HG03520 (cell line): ENCODE measurements around the gene MEGF6.

Experiments
- ATAC-seq: cut with Tn5 transposase; IDR thresholded peaks from one replicate; pipeline ENCODE4 v1.9.1; 2021; ENCODE audit warnings: mild to moderate bottlenecking, moderate library complexity; ENCODE audit not compliant: unreplicated experiment

Gene MEGF6

GRCh38 chr1:3453203-3453761 lies 158.0 kb downstream of the MEGF6 start:
- ATAC-seq, result no peak

DNA sequence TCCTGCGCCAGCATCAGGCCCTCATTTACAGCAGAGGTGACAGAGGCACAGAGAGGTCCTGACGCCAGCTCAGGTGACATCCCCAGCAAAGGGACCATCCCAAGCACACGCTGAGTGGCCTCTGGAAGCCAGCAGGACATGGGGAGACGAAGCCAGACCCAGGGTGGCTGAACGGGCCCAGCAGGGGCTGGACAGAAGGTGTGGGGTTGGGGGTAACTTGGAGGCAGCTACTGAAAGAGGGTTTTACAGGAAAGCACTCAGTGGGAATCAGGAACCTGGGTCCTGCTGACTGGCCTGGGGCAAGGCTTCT lies 158.5 kb downstream of the MEGF6 start:
- ATAC-seq, result no peak

DNA sequence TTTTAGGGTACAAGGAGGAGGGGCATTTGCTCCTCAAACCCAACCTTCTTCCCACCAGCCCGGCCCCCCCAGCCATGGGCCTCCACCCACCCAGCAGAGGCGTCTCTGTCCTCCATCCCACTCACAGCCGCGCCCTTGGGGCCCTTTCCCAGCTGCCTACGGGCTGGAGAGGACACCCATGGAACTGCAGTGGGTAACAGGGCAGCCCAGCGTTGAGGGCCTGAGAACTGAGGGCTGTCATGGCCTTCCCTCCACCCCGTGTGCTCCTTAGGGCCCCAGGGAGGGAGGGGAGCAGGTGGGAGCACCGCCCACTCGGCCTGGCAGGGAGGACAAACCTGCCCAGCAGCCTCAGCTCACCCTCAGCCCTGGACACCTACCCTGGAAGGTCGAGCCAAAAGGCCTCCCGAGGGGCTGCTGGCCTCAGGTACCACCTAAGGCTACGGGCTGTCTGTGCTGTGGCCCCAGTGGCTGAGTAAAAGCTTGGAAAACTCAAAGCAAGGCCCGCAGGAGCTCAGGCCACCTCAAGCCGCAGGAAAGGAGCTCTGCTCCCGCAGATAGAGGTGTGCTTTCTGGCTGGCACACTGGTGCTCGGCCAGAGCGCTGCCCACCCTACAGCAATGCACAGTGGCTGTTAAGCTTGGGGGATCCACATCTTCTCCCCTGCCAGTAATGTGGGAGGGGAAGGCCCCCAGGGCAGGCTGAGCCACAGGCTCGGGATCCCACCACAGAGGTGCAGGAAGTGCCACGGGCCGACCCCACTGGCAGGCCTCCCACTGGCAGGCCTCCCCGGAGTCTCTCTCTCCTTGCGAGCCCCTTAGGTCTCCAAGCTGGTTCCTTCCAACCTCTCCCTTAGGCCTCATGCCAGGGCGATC lies 159.1 kb downstream of the MEGF6 start:
- ATAC-seq, result no peak

- no peak for ATAC-seq
These were observed 160.3 kb downstream of the MEGF6 start for GRCh38 chr1:3450983-3451382.

DNA sequence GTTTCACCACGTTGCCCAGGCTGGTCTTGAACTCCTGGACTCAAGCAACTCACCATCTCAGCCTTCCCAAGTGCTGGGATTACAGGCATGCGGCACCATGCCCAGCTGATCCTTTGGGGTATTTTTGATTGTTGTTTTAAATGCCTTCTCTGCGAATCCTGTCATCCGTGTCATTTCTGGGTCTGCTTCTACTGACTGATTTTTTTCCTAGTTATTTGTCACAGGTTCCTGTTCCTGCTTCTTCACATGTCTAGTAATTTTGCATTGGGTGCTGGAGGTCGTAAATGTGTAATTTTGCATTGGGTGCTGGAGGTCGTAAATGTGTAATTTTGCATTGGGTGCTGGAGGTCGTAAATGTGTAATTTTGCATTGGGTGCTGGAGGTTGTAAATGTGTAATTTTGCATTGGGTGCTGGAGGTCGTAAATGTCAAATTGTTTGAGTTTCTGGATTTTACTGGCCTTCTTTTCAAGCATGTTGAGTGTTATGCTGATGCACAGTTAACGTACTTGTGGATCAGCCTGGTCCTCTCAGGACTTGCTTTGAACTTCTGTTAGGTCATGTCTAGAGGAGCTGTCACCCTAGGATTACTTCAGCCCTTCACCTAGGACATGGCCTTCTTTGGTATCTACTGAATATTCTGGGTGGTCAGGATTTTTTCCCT lies 161.0 kb downstream of the MEGF6 start:
- no peak for ATAC-seq

GRCh38 chr1:3444736-3445135 lies 166.6 kb downstream of the MEGF6 start:
- ATAC-seq, result no peak

DNA sequence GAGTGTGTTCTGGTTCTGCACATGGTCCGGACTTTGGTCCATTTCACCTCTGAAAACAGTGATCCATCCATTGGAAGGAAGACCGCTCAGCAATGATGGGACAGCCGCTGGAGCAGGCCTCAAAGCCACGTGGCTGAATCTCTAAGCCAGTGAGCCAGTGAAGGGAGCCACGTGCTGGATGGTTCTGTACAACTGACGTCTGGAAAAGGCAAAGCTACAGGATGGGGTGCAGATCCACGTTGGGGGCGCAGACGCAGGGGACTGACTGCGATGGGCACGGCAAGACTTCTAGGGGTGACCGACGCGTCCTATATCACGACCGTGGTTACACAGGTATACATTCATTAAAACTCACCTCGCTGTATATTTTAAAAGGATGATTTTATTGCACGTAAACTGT lies 167.0 kb downstream of the MEGF6 start:
- ATAC-seq, result no peak

GRCh38 chr1:3443807-3444206 lies 167.5 kb downstream of the MEGF6 start:
- ATAC-seq, result no peak

- ATAC-seq, result no peak
These were observed 168.4 kb downstream of the MEGF6 start for GRCh38 chr1:3442901-3443300.

GRCh38 chr1:3442331-3442730 lies 169.0 kb downstream of the MEGF6 start:
- no peak for ATAC-seq

DNA sequence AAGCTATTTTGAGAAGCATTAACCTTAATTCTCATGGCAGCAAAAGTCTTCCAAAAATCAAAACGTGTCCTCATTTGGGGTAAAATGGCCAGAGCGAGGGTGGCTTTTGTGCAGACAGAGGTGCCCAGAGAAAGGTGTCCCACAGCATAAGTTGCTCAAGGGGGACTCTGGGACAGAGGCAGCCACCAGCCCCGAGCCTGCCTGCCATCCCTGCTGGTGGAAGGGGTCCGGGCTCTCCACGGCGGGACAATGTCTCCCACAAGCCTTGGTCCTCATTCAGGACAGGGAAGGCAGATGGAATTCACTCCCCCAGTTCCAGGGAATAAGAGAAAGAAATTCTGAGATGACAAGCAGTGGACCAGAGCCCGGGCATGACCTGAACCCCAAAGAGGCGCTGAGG lies 169.4 kb downstream of the MEGF6 start:
- ATAC-seq, result no peak

- ATAC-seq, result no peak
These were observed 169.9 kb downstream of the MEGF6 start for GRCh38 chr1:3441410-3441847.

DNA sequence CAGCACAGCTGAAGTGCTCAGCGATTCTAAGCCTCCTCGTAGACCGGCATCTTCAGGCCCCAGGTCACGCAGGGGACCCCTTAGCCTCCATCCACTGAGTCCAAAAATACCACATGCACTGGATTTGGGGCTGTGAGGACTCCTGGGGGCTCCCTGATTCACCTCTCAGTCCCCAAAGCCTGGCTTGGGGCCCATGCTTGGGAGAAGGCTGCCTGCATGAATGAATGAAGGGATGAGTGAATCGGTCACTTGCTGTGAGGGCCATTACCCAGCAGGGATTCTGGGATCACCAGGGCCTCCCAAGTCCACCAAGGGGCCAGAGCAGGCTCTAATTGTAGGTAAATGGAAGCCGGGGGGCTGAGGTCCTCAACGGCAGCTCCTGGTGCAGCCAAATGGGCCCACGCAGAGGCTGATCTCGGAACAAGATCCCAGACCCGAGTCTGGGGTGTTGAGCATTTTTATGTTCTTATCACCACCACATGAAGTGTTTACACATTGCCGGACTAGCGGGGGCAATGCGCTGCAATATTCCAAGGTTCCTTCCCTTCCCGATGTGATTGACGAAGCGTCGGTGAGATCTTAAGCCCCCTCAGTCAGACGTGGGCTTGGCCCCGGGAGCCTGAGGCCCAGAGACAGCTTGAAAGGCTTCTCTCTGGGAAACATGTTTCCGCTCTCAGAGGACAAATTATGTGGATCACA lies 170.4 kb downstream of the MEGF6 start:
- ATAC-seq, result no peak

DNA sequence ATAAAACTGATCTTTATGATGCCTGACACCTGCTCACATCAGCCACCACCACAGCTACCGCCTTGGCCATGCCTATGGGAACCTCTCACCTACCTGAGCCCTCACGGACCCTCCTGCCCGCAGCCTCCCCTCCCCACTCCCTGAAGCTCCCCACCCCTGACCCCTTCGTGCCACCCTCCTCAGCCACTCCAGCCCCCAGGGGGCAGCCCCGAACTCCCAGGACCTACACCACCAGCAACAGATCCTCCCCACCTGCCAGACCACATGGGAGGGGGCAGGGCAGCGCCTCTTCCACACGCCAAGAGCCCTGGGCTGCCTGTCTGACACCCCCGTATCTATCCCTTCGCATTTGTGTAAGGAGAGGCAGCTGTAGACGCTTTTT lies 171.0 kb downstream of the MEGF6 start:
- no peak for ATAC-seq
